SK-N-MC (cell line): ENCODE data around the gene ZNF664.

Source experiments
- EZH2 ChIP-seq: fragments of 200-600 bp; sonication (generic); IDR thresholded peaks from one replicate; pipeline ENCODE4 v1.6.1; 2017; ENCODE audit warnings: antibody characterized with exemption
- POLR2AphosphoS5 ChIP-seq: IDR thresholded peaks from 2 replicates; pipeline ENCODE4 v1.6.1; 2012; ENCODE audit warnings: mild to moderate bottlenecking, low read depth, low read length, borderline replicate concordance

DNA sequence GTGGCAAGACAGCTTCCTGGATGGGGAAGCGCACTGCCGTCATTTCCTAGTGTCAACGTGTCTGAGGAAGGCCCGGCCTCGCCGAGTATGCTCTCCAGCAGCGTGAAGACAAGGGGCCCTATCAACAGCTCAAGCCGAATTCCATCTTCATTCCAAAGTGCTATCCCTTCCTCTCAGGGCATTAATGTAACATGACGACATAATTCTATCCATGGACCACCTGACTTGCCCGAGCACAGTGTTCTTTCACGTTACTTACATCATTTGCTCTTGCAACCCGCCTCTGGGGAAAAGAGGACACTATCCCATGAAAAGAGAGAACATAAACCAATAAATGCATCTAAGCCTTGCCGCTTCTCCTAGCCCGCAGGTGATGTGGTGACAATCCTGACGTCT lies 23.2 kb upstream of the ZNF664 start:
- TF ChIP-seq EZH2 (no peak), POLR2AphosphoS5 (no peak)
